HK-2 (cell line): Measurements from ENCODE around the gene PAQR4.
"Not testable (repeated sequence)": the region's sequence is repeated elsewhere in the genome, so short reads cannot be mapped to it uniquely, and the experiment has no call there.

Experiments
- DNase-seq: peaks from one replicate; pipeline ENCODE4 v3.0.0-alpha.2; 2018; ENCODE audit not compliant: unreplicated experiment

The PAQR4 gene

GRCh38 chr16:2943716-2944115 is 25.4 kb upstream of the PAQR4 start:
- DNase-seq, result not testable (repeated sequence)

GRCh38 chr16:2946649-2947048 is 22.5 kb upstream of the PAQR4 start:
- no peak for DNase-seq

GRCh38 chr16:2948807-2949704 is 20.1 kb upstream of the PAQR4 start:
- no peak for DNase-seq

- no peak for DNase-seq
These were observed 19.3 kb upstream of the PAQR4 start for GRCh38 chr16:2949705-2950352.

- no peak for DNase-seq
These were observed 18.8 kb upstream of the PAQR4 start for GRCh38 chr16:2950353-2950724.

- no peak for DNase-seq
These were observed 18.4 kb upstream of the PAQR4 start for GRCh38 chr16:2950773-2951172.

GRCh38 chr16:2952679-2953078 is 16.5 kb upstream of the PAQR4 start:
- DNase-seq, result no peak

- DNase-seq, result no peak
These were observed 15.2 kb upstream of the PAQR4 start for GRCh38 chr16:2953706-2954627.

GRCh38 chr16:2954656-2955381 is 14.3 kb upstream of the PAQR4 start:
- DNase-seq, result no peak

GRCh38 chr16:2955438-2955778 is 13.7 kb upstream of the PAQR4 start:
- no peak for DNase-seq

- DNase-seq, result no peak
These were observed 13.2 kb upstream of the PAQR4 start for GRCh38 chr16:2955779-2956578.

- no peak for DNase-seq
These were observed 12.6 kb upstream of the PAQR4 start for GRCh38 chr16:2956579-2956956.

GRCh38 chr16:2959206-2959605 is 9.9 kb upstream of the PAQR4 start:
- DNase-seq, result no peak

- no peak for DNase-seq
These were observed 8.8 kb upstream of the PAQR4 start for GRCh38 chr16:2960183-2961010.

GRCh38 chr16:2962334-2963073 is 6.6 kb upstream of the PAQR4 start:
- DNase-seq, result no peak

- no peak for DNase-seq
These were observed 6.0 kb upstream of the PAQR4 start for GRCh38 chr16:2963074-2963722.

GRCh38 chr16:2963723-2964474 is 5.2 kb upstream of the PAQR4 start, which contains the start of gene KREMEN2:
KREMEN2 (plus strand) TSS chr16:2964275; CDS start chr16:2964521, 246 bp downstream.
- peak; percentile 81 for DNase-seq
